ENCODE data around the gene FAM83B. TPM values are rescaled to one million over a fixed set of nuclear protein-coding genes. Genes with fewer than 3 reads are reported as not detected.
"Not testable (repeated sequence)": the region's sequence is repeated elsewhere in the genome, so short reads cannot be mapped to it uniquely, and the experiment has no call there.

FAM83B gene
- polyA plus RNA-seq, result under 1 TPM in 2 of 3 donors, not detected in 1; 0.09 to 0.51 TPM

DNA sequence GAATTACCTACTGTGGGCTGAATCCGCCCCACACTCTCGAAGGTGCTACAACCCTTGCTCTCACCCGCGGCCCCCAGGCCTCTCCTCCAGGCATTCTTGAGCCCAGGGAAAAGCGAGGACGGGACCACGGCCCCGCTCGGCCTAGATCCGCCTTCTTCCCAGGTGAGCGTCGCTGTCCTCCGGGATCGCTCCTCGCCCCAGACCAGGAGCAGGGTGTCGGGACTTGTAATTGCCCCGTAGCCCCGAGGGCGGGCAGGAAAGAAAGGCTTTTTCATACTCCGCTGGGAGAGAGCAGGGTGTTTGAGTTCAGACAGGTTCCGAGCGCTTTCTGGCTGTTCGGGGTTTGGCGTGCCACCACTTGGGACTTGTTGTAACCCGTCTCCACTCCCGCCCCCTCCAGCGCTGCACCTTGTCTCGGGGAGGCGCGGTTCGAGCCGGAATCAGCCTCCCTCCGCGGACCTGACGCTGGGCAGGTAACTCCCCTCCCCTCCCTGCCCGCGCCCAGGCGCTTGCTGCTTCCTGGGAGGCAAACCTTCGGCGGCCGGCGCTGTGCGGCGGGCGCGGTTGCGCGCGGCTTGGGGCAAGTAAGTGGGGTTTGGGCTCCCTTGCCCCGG lies at the start of gene FAM83B:
TSS of gene FAM83B (plus strand) at position 529 of the 614 bp plus-strand sequence. CDS start 23,476 bp downstream, outside the sequence.
- 3 to 10% (median 7%) methylated on average over 49 to 50 of the region's 50 CpGs for WGBS, 3 donors
- no peak within 1 kb of the TSS for H3K27ac ChIP-seq (ENCODE audit: low read depth, low read length)

DNA sequence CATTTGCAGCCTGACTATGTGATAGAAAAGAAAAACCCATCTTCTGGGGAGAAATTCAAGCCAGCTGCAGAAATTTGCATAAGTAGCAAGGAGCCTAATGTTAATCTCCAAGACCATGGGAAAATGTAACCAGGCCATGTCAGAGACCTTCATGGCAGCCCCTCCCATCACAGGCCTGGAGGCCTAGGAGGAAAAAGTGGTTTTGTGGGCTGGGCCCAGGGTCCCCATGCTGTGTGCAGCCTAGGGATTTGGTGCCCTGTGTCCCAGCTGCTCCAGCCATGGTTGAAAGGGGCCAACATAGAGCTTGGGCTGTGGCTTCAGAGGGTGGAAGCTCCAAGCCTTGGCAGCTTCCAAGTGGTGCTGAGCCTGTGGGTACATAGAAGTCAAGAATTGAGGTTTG lies 49.7 kb upstream of the FAM83B start:
- not testable (repeated sequence) for H3K27ac ChIP-seq (ENCODE audit: low read depth, low read length)

GRCh38 chr6:54800050-54800600 lies 46.4 kb upstream of the FAM83B start:
- 78 to 82% (median 79%) methylated on average over 4 of the region's 4 CpGs for WGBS, 3 donors

GRCh38 chr6:54801244-54801643 lies 45.3 kb upstream of the FAM83B start:
- H3K27ac ChIP-seq (ENCODE audit: low read depth, low read length), result no peak overlapping the region

More at GRCh38 chr6:54800050-54800600, 46.4 kb upstream of the FAM83B start:
- H3K27ac ChIP-seq (ENCODE audit: low read depth, low read length), result no peak overlapping the region

DNA sequence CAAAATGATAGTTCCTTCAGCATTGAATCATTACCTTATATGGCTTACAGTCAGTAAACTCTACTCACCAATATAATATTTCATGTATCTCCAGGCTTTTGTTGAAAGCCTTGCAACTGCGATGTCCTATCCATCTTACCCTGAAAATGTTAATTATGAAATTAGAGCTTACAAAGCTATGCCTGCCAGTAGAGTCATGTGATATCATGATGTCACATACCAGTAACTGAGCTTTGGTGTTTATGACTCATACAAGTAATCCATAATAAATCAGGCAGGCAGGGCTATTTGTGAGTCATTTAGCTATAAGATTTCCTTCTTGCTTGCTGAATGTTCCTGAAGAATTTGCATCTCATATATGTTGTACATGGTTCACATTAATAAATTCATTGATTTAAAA lies 44.9 kb upstream of the FAM83B start:
- H3K27ac ChIP-seq (ENCODE audit: low read depth, low read length), result no peak overlapping the region
- WGBS, 3 donors, result 86 to 100% (median 97%) methylated on average over 1 of the region's 1 CpG

DNA sequence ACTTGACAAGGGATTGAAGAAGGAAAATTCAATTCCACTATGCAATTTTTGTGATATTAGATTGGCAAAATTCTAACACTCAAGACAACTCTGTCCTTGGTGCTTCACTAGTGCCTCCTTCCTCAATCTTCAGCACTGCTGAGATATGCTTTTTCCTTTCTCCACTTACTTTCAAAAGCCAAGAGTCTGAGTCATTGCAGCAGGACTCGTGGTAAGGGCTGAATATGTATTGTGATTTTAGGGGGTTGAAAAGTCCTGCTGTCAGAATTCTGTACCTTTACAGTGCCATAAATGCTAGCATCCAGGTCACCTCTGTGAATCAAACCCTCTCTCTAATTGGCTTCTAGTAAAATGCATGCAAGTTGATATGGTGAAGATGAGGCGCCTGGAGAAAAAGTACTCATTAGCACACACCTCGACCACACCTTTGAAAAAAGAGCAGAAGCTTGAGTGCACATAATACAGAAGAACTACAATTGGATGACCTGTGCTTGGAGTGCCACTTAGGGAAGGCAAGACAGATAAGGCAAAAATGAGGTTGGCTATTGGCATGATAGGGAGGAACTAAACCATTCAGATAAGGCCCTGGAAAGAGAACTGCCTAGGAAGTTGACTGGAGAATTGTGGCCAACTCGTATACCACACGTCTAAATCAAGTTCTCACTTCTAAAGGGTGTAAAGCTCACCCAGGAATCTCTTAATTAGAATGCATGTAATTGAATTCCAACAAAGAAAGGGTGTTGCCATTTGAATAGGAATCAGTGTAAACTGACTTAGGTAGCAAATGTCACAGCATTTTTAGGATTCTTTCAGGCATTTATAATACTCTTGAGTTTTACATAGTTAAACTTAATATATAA lies 43.6 kb upstream of the FAM83B start:
- no peak overlapping the region for H3K27ac ChIP-seq (ENCODE audit: low read depth, low read length)
- 52 to 76% (median 63%) methylated on average over 5 of the region's 5 CpGs for WGBS, 3 donors

- no peak overlapping the region for H3K27ac ChIP-seq (ENCODE audit: low read depth, low read length)
- 23 to 44% (median 42%) methylated on average over 1 of the region's 1 CpG for WGBS, 3 donors
Observed at GRCh38 chr6:54805077-54805476, 41.5 kb upstream of the FAM83B start.

GRCh38 chr6:54810147-54810546 lies 36.4 kb upstream of the FAM83B start:
- H3K27ac ChIP-seq (ENCODE audit: low read depth, low read length), result no peak overlapping the region

GRCh38 chr6:54813892-54814291 lies 32.7 kb upstream of the FAM83B start:
- no peak overlapping the region for H3K27ac ChIP-seq (ENCODE audit: low read depth, low read length)
- WGBS, 3 donors, result 23 to 79% (median 61%) methylated on average over 3 of the region's 3 CpGs

GRCh38 chr6:54817236-54817635 lies 29.3 kb upstream of the FAM83B start:
- no peak overlapping the region for H3K27ac ChIP-seq (ENCODE audit: low read depth, low read length)
- WGBS, 3 donors, result 62 to 84% (median 74%) methylated on average over 2 of the region's 2 CpGs

DNA sequence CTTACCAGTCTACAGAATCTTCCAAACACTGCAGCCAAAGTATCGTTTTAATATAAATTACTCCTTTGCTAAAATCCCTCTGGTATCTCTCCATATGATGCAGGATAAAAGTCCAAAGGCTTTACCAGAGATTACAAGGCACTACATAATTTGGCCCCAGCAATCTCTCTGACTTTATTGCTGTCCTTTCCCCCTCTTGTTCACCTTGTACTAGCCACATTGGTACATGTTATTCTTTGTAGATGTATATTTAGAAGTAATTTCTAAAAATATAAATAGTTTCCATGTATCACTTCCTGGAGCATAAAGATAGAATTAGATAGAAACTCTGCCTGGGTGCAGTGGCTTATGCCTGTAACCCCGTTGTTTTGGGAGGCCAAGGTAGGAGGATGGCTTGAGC lies 28.7 kb upstream of the FAM83B start:
- 76 to 92% (median 79%) methylated on average over 2 of the region's 2 CpGs for WGBS, 3 donors
- H3K27ac ChIP-seq (ENCODE audit: low read depth, low read length), result no peak overlapping the region

GRCh38 chr6:54824225-54824624 lies 22.3 kb upstream of the FAM83B start:
- not testable (repeated sequence) for H3K27ac ChIP-seq (ENCODE audit: low read depth, low read length)
- 80% methylated on average over 6 of the region's 6 CpGs for WGBS, 3 donors

DNA sequence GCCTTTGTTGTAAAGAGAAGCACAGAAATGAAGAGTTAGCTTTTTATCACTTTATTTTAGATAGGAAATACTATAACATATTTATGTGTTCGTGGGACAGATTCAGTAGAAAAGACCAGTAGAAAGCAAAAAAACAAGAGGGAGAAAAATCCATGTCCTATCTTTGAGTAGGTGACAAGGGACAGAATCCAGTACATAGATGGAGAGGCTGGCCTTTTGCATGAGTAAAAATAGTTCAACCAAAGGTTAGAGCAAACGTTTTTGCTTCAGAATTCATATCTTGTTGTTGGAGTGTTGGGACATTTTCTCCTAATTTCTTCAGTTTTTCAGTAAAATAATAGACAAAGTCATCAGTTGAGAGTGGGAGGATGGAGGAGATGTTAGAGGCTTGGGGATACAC lies 19.6 kb upstream of the FAM83B start:
- H3K27ac ChIP-seq (ENCODE audit: low read depth, low read length), result no peak overlapping the region
- 50 to 62% (median 55%) methylated on average over 2 of the region's 2 CpGs for WGBS, 3 donors

DNA sequence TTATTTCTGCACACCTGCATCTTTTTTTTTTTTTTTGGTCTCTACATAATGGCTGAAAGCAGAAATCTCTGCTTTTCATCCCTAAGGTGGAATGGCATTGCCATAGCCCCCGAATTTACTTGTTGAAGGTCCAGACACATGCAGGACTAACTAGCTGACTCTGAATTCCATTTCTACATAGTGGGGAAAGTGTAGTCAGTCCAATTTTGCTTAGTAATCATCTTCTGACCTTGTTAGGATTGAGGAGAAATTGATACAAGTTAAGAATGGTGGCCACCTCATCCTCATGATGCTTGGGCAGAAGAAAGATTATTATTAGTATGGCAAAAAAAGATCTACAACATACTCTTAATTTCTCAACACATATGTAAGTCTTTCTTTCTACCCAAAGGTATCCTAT lies 16.4 kb upstream of the FAM83B start:
- no peak overlapping the region for H3K27ac ChIP-seq (ENCODE audit: low read depth, low read length)
- WGBS, 3 donors, result 29 to 72% (median 68%) methylated on average over 1 of the region's 1 CpG

DNA sequence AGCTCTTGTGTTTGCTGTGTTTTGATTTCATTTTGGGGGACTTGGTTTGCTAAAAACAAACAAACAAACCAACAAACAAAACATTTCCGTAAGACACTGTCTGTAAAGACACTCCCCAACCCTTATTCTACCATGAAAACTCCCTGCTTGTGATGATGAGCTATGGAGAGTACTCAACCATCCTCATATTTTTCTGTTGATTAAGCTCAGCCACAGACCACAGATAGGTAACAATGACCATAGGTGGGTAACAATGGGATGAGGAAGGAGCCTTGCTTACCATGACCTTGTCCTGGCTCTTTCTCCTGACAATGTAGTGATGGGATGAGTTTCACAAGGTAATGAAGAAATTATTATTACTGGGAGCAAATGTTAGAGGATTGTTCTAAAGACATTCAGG lies 11.4 kb upstream of the FAM83B start:
- 58 to 93% (median 89%) methylated on average over 1 of the region's 1 CpG for WGBS, 3 donors

DNA sequence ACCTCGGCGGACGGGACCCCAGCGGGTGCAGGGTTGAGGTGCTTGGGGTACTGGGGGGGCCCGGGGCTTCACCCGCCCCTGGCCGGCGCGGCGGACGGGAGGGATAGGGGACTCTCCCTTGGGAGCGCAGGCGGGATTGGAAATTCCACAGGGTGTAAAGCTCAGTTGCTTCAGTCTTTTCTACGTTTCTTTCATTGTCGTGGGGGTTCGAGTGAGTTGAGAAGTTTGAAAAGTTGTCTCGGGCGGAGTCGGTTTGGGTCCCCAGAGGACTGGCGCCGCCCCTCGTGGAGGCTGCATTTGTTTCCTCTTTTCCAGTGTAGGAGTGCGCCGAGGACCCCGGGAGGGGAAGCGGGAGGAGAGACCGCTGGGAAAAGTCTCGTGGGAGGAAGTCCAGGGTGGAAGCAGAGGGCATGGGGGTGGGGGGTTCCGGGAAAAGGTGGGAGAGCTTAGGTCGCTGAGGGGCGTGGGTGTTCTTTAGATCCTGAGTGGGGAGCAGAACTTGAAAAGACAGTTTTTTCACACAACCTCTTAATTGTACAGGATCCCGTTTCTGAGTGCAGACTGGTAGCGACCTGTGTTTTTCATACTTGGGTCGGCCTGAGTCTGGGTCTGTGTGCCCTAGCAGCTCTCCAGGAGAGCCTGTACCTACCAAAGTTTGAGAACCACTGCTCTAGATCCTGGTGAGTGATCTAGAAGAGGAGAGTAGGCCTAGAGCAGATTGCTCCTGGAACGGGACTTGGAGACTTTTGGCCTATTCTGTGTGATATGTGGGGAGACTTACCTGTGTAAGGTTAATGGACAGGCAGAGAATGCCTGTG lies 495 bp downstream of the FAM83B start:
- no peak overlapping the region for H3K27ac ChIP-seq (ENCODE audit: low read depth, low read length)
- WGBS, 3 donors, result 2 to 5% (median 5%) methylated on average over 35 of the region's 35 CpGs

More for the DNA sequence above, 11.4 kb upstream of the FAM83B start:
- H3K27ac ChIP-seq (ENCODE audit: low read depth, low read length), result no peak overlapping the region

- WGBS, 3 donors, result 49 to 72% (median 63%) methylated on average over 9 of the region's 9 CpGs
- H3K27ac ChIP-seq (ENCODE audit: low read depth, low read length), result no peak overlapping the region
Observed at GRCh38 chr6:54847799-54848597, 1.4 kb downstream of the FAM83B start.

DNA sequence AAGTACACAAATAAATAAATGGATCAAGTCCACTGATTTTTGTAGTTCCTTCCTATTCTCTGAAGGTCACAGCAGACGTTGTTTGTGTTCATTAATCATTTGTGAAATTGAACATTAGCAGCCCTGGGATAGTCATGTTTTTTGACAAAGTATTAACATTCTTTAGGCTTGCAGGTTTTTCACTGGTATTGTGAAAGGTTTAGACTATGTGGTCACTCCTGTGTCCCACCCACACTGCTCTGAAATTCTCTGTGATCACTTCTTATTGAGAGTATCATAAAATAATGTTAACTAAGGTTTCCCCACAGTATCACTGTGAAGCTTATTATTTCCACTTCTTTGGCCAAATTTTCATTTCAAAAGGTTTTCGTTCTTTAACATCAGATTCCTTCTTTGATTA lies 3.5 kb downstream of the FAM83B start:
- 42 to 56% (median 52%) methylated on average over 2 of the region's 2 CpGs for WGBS, 3 donors
- no peak overlapping the region for H3K27ac ChIP-seq (ENCODE audit: low read depth, low read length)
